ENCODE results near the gene TCF20.

- TF ChIP-seq CTCF (IDR thresholded peaks at IDR 0.05), result no peak
- no peak for TF ChIP-seq POLR2A (IDR thresholded peaks at IDR 0.05)
Observed at GRCh38 chr22:42271906-42272305, 1.5 kb upstream of the TCF20 start.

All from right lobe of liver (tissue), 4 donors.